Caco-2 (cell line): ENCODE data around the gene ADRA1B. TPM values are rescaled to one million over a fixed set of nuclear protein-coding genes. Genes with fewer than 3 reads are reported as not detected.
"Not testable (repeated sequence)": the region's sequence is repeated elsewhere in the genome, so short reads cannot be mapped to it uniquely, and the experiment has no call there.

Experiments used
- BruUV-seq: library from RNA; stranded (reverse); fragments of 400-500 nt; replicated peaks from 2 replicates; lab custom pipeline; 2021; lab: Mats Ljungman, UMichigan
- CTCF ChIA-PET: fragments of 300-600 bp; sonication (Branson Sonifier 250); formaldehyde crosslinking; loops from one replicate; lab custom pipeline; 2022; ENCODE audit warnings: antibody characterized with exemption; lab: Charles Lee
- POLR2A ChIA-PET: fragments of 300-600 bp; sonication (Branson Sonifier 250); formaldehyde crosslinking; loops from one replicate; lab custom pipeline; 2022; ENCODE audit warnings: antibody characterized with exemption; lab: Charles Lee
- DNase-seq, 2 experiments: peaks; one replicate each; pipeline versions ENCODE4 v3.0.0 to v3.0.0-alpha.2; 2020 to 2022
- H3K27me3 ChIP-seq: replicated peaks from 2 replicates; pipeline ENCODE4 v1.6.0; 2011; ENCODE audit warnings: low read length; ENCODE audit not compliant: control insufficient read depth, insufficient read depth
- H3K36me3 ChIP-seq: 2 replicates; pipeline ENCODE4 v1.5.1; 2011; ENCODE audit warnings: low read length; ENCODE audit not compliant: control insufficient read depth, insufficient read depth
- H3K4me1 ChIP-seq: fragments of 250-450 bp; sonication (Bioruptor Pico); 2 replicates; pipeline ENCODE4 v1.5.1; 2020; ENCODE audit warnings: mild to moderate bottlenecking
- H3K4me3 ChIP-seq: 2 replicates; pipeline ENCODE4 v1.5.1; 2011; ENCODE audit warnings: low read depth, mild to moderate bottlenecking, control low read depth, low read length
- H3K9me3 ChIP-seq: fragments of 250-450 bp; sonication (Bioruptor Pico); 2 replicates; pipeline ENCODE4 v1.5.1; 2020; ENCODE audit warnings: mild to moderate bottlenecking, moderate library complexity
- H3K27ac Mint-ChIP-seq: one replicate; pipeline ENCODE4 v1.8.0; 2022; ENCODE audit warnings: mixed read lengths; ENCODE audit not compliant: unreplicated experiment
- H3K27me3 Mint-ChIP-seq: one replicate; pipeline ENCODE4 v1.8.0; 2022; ENCODE audit warnings: mixed read lengths; ENCODE audit not compliant: insufficient read depth, unreplicated experiment
- H3K36me3 Mint-ChIP-seq: one replicate; pipeline ENCODE4 v1.8.0; 2022; ENCODE audit warnings: mild to moderate bottlenecking, mixed read lengths; ENCODE audit not compliant: insufficient read depth, unreplicated experiment
- H3K4me1 Mint-ChIP-seq: one replicate; pipeline ENCODE4 v1.8.0; 2022; ENCODE audit warnings: low read depth, mixed read lengths; ENCODE audit not compliant: unreplicated experiment
- H3K4me3 Mint-ChIP-seq: one replicate; pipeline ENCODE4 v1.8.0; 2022; ENCODE audit warnings: mild to moderate bottlenecking, moderate library complexity, mixed read lengths; ENCODE audit not compliant: unreplicated experiment
- H3K9me3 Mint-ChIP-seq: one replicate; pipeline ENCODE4 v1.8.0; 2022; ENCODE audit warnings: mixed read lengths; ENCODE audit not compliant: unreplicated experiment
- intact Hi-C: fragments of 100-400 bp; cut with micrococcal nuclease; formaldehyde crosslinking; loops from one replicate; pipeline ENCODE4 v1.10.0; 2022; ENCODE audit not compliant: unreplicated experiment
- total RNA-seq: library from RNA; stranded (reverse); gene quantifications from 2 replicates; pipeline ENCODE4 v1.2.3, GENCODE V29; 2022
- TF ChIP-seq, protein P1 (sequence below), 2 experiments: fragments of 200-600 bp in 1 of 2; IDR thresholded peaks; 1 replicate in 1 of 2; 2 replicates in 1 of 2; pipeline versions ENCODE4 v1.5.1 to v1.8.0; 2011 to 2022; ENCODE audit warnings: antibody characterized with exemption in 1 of 2, control low read depth in 1 of 2, inconsistent platforms in 1 of 2, low read depth in 1 of 2, low read length in 1 of 2, mild to moderate bottlenecking in 1 of 2, moderate library complexity in 1 of 2; ENCODE audit not compliant: insufficient read depth in 1 of 2, severe bottlenecking in 1 of 2, unreplicated experiment in 1 of 2

Gene ADRA1B
- total RNA-seq, 1 experiment from 2014 or later: not detected

DNA sequence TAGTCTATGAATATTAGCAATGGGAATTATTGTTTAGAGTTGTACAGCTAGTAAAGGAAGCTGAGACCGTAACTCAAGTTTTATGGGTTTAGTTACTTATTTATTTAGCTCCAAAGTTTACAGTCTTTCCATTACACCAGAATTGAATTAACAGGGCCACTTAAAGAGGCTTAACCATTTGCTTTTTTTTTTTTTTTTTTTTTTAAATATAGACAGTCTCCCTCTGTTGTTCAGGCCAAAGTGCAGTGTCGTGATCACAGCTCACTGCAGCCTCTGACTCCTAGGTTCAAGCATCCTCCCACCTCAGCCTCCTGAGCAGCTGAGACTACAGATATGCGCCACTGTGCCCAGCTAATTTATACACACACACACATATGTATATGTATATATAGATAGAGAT lies 91.2 kb downstream of the ADRA1B start:
- no peak for DNase-seq
- TF ChIP-seq, protein P1, sequence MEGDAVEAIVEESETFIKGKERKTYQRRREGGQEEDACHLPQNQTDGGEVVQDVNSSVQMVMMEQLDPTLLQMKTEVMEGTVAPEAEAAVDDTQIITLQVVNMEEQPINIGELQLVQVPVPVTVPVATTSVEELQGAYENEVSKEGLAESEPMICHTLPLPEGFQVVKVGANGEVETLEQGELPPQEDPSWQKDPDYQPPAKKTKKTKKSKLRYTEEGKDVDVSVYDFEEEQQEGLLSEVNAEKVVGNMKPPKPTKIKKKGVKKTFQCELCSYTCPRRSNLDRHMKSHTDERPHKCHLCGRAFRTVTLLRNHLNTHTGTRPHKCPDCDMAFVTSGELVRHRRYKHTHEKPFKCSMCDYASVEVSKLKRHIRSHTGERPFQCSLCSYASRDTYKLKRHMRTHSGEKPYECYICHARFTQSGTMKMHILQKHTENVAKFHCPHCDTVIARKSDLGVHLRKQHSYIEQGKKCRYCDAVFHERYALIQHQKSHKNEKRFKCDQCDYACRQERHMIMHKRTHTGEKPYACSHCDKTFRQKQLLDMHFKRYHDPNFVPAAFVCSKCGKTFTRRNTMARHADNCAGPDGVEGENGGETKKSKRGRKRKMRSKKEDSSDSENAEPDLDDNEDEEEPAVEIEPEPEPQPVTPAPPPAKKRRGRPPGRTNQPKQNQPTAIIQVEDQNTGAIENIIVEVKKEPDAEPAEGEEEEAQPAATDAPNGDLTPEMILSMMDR (IDR thresholded peaks at IDR 0.05; ENCODE audit: insufficient read depth in 1 of 2, low read depth in 1 of 2, low read length in 1 of 2, severe bottlenecking in 1 of 2, unreplicated experiment in 1 of 2): no peak
- Mint-ChIP-seq H3K9me3 (no peaks in the 10 kb centered on the region), H3K4me3 (no peak overlapping the region), H3K36me3 (peaks cover 32% of the 10 kb centered on the region), H3K27ac (no peak overlapping the region), H3K27me3 (peaks cover under 1% of the 10 kb centered on the region), H3K4me1 (peaks cover 7% of the 10 kb centered on the region)
- CTCF ChIA-PET: interaction anchor here (0.6 kb wide), 1 partner anchor 20 kb away, joined by 4 read pairs; no protein-coding TSS in a partner anchor
- Histone ChIP-seq H3K9me3 (no peaks in the 10 kb centered on the region), H3K36me3 (no peaks in the 10 kb centered on the region; the same call in none of the 2 replicates), H3K4me1 (peaks cover 5% of the 10 kb centered on the region; the same call in 1 of the 2 replicates), H3K4me3 (no peak overlapping the region), H3K27me3 (no peaks in the 10 kb centered on the region)
- POLR2A ChIA-PET: no interaction called here
- no TSS peak for BruUV-seq
- intact Hi-C loops: no loop called here

DNA sequence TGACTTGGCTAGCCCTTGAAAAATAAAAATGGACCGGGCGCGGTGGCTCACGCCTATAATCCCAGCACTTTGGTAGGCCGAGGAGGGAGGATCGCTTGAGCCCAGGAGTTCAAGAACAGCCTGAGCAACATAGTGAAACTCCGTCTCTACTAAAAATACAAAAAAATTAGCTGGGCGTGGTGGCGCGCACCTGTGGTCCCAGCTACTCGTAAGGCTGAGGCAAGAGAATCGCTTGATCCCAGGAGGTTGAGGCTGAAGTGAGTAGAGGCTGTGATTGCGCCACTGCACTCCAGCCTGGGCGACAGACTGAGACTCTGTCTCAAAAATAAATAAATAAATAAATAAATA lies 92.2 kb downstream of the ADRA1B start:
- Mint-ChIP-seq H3K27ac (peak overlapping the region; percentile 96), H3K36me3 (peaks cover 38% of the 10 kb centered on the region), H3K4me3 (peak overlapping the region; percentile 98)
- H3K27me3 Mint-ChIP-seq, H3K4me1 Mint-ChIP-seq, H3K4me1 ChIP-seq, BruUV-seq, H3K9me3 Mint-ChIP-seq, DNase-seq, H3K9me3 ChIP-seq, intact Hi-C loops, H3K36me3 ChIP-seq, H3K27me3 ChIP-seq: not testable (repeated sequence)
- CTCF ChIA-PET: interaction anchor here (1.4 kb wide), 1 partner anchor 13 kb away, joined by 11 read pairs; no protein-coding TSS in a partner anchor
- POLR2A ChIA-PET: interaction anchor here (0.6 to 1.4 kb wide), 8 partner anchors 13 to 410 kb away, joined by 3 to 5 read pairs (median 3); partner anchors contain the start of gene PWWP2A
- peak overlapping the region; percentile 64; the same call in 1 of the 2 replicates for H3K4me3 ChIP-seq

DNA sequence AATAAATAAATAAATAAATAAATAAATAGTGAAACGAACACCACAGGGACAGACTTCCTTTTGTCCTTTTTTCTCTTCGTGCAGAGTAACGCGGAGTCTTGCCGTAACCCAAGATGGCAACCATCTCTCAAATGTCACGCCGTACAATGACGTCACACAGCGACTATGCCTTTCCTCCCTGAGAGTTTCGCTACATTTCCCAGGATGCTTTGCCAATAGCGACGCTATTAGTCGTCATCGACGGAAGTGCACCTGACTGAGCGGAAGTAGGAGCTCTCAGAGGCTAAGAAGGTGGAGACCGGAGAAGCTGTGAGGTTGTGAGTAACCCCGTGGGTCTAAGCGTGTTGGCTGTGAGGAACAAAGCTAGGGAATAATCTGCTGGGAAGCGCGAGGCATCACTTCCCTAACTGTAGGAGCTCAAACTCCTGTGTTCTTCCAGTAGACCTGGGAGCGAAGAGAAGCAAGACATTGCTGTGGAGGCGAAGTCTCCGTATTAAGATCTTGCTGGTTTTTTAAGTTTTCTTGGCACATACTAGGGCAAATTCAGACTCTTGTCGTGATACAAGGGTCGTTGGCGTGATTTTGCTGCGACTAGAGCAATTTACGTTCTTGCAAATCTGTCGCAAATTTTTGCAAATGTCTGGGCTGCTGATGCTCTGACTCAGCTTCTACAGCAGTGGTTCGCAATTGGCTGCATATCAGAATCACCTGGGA lies 92.8 kb downstream of the ADRA1B start, which contains the start of gene TTC1:
TTC1 (plus strand) TSS at position 263 of the 714 bp plus-strand sequence. CDS start 1,390 bp downstream, outside the sequence.
- Mint-ChIP-seq H3K9me3 (no peaks in the 10 kb centered on the region), H3K27me3 (no peaks in the 10 kb centered on the region), H3K27ac (peak within 1 kb of the TSS; percentile 96), H3K4me3 (peak within 1 kb of the TSS; percentile 98), H3K36me3 (peaks cover 40% of the 10 kb centered on the region), H3K4me1 (peaks cover 7% of the 10 kb centered on the region)
- peak within 1 kb of the TSS; percentile 64 for H3K4me3 ChIP-seq
- no peaks in the 10 kb centered on the region for H3K9me3 ChIP-seq
- ChIA-PET POLR2A (interaction anchor here (0.6 to 1.4 kb wide), 8 partner anchors 13 to 483 kb away, joined by 3 to 5 read pairs (median 3); partner anchors contain the start of gene PWWP2A), CTCF (interaction anchor here (1.4 kb wide), 1 partner anchor 13 kb away, joined by 11 read pairs; no protein-coding TSS in a partner anchor)
- TF ChIP-seq, protein P1 (IDR thresholded peaks at IDR 0.05; ENCODE audit: insufficient read depth in 1 of 2, low read depth in 1 of 2, low read length in 1 of 2, severe bottlenecking in 1 of 2, unreplicated experiment in 1 of 2): no peak
- peak; percentile 93 to 97 for DNase-seq
- TSS peak; percentile 72 for BruUV-seq
- intact Hi-C loops: no loop called here
- H3K27me3 ChIP-seq: no peaks in the 10 kb centered on the region
- peaks cover 5% of the 10 kb centered on the region; the same call in 1 of the 2 replicates for H3K4me1 ChIP-seq
- no peaks in the 10 kb centered on the region; the same call in none of the 2 replicates for H3K36me3 ChIP-seq
